Renal pelvis (tissue), 4 donors: ENCODE data around the gene CALD1. TPM values are rescaled to one million over a fixed set of nuclear protein-coding genes. Genes with fewer than 3 reads are reported as not detected.

Experiments
- DNase-seq: peaks from one replicate; pipeline ENCODE4 v3.0.0-alpha.2; 2013
- polyA plus RNA-seq, 3 donors: library from polyadenylated mRNA; unstranded; fragments of 120-200 nt; gene quantifications; one replicate each; pipeline ENCODE4 v1.2.1, GENCODE V29; 2013; ENCODE audit not compliant: insufficient read length in 3 of 3

CALD1 gene
- polyA plus RNA-seq, 3 donors: 214 to 239 (median 215) TPM

DNA sequence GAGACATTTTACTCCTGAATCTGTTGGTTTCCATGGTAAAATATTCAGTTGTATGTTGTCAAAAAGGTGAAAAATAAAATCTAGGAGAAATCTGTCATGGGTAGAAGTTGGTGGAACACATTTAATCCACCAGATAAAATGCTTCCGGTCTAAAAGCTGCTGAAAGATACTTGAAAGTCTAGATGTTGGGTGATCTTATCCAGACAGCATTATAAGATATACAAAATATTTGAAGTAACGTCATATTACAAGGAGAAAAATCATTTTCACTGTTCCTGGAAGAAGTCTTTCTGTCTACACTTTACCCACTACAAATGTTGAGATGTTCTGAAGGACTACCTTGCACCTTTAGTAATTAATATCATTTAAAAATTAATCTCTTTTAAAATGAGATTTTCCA lies 40.9 kb downstream of the CALD1 start:
- DNase-seq: no peak

DNA sequence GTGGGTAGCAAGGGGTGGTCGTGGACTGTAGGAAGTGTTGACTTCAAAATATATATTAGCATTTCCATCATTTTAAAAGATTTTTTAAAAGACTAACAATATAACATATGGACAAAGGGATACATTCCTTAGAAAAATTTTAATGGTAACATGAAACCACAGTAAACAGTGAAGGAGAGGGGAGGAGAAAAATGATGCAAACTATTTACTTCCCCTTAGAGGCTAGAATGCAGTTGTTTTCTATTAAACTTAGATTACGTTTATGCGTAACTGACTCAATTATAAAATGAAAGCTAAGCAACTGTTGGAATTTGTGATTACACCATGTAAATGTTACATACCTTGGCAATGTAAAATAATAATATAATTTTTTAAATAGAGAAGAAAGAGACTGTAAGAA lies 41.3 kb downstream of the CALD1 start:
- DNase-seq: no peak

DNA sequence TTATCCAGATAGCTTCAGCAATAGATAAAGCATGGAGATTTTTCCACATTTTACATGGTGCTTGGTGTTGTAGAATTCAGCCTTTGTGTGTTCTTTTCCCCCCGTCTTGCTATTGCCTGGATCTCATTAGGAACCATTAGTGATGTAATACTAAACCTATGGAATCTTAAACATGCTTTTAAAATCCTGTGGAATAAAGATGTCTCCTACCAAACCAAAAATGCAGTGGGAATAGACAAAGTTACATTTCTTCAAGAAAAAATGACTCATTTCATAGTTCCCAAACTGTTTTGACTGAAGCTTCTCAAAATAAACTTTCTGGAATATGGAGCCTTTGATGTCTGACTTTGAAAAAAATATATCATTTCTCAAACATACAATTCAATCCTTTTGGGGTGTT lies 44.0 kb downstream of the CALD1 start:
- no peak for DNase-seq

DNA sequence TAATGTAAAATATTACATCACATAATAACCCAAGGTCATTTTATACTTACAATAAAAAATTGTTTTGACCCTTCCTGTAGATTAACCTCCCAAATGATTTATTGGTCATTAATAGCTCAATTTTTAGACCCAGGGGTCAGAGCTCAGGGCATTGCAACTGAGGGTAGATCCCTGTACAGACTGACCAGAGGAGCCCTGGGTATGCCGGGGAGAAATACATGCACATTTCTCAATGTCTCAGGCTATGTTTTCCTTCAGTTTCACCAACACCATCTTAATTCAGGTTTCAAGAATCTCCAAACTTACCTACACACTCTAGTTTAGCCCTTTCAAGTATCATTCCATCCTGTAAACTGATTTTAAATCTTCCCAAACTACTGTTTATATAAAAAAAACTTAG lies 46.2 kb downstream of the CALD1 start:
- DNase-seq: no peak

DNA sequence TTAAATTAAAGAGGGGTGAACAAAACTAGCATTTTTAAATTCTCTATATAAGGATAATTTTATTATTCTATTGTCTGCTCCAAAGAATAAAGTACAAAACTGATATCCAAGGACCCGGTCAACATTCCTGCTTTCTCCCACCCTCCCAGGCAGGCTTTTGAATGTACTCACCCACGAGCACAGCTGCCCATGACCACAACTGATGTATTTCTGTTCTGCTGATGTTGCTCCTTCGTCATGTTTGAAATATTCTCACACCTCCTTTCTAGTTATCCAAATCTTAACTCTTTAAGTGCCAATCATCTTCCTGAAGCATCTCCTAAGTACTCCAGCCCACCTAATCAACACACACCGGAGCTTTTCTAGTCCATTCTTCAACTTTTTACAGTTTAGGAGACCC lies 46.7 kb downstream of the CALD1 start:
- DNase-seq: no peak

DNA sequence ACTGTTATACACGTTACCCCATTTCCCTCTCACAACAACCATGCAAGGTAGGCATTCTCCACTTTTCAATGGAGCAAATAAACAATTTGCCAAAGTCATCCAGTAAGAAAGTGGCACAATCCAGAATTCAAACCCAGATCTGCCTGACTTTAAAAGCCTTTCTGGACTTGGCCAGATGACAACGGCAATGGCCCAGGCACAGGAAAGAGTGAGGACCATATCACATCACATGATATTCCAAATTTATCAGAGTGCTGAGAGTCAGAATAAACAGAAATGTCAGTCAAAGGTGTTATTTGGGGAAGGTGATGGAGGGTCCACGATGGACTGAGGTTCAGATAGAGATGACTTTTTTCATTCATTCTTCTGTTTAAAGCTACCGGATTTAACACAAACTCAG lies 48.0 kb downstream of the CALD1 start:
- DNase-seq: no peak

DNA sequence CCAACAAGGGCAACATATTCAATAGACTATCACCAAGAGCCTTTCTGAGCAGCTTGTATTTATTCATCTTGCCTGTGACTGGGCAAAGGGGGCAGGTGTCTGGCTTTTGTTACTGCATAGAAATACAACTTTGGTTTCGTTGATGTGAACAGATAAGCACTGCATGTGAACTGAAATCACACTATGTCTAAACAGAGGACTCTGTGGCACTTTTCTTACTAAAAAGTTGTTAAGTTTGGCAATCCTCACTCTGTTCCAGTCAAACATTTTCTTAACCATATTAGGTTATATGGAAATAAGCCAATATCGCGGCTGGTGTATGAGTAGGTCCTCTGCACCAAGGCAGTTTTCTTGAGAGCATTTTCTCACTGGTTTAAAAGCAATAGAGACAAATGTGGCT lies 48.5 kb downstream of the CALD1 start:
- DNase-seq: no peak

DNA sequence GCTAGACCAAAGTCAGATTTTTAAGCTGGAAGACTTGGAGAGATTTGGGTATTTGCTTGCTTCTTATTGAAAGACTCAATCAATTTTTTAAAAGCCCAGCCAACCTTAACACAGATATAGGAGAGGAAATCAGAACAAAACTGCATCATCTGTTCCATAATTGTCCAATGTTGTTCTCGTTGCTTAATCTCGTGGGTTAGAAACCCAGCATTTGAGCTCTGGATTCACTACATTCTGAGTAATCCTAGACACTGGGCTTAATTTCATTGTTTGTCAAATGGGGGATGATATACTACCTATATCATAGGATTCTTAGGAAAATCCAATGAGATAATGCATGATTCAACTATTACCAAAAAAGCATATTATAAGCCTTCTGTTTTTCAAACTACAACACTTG lies 48.9 kb downstream of the CALD1 start:
- DNase-seq: no peak

DNA sequence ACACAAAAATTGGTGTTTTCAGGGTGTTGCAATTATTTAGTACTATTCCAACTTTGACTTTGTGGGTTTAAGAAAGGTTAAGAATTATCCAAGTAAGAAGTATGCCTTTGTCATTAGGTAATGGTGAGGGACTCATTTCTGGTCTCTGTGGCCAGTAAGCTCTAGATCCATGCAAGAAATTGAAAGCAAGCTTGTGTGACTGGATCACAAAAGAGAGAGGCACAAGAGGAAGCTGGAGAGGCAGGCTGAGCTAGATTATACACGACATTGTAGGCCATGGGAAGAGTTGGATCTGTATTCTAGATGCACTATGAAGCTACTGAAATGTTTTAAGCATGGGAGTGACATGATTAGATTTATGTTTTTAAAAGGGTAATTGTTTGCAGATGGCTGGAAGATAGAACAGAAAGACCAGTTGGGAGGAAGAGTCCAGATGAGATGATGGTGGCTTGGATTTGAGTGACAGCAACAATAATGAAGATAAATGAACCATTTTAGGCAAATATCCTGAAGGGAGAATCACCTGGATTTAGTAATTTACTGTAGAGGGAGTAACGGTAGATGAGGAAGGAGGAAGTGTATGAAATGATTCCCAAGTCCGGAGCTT lies 50.0 kb downstream of the CALD1 start:
- no peak for DNase-seq

DNA sequence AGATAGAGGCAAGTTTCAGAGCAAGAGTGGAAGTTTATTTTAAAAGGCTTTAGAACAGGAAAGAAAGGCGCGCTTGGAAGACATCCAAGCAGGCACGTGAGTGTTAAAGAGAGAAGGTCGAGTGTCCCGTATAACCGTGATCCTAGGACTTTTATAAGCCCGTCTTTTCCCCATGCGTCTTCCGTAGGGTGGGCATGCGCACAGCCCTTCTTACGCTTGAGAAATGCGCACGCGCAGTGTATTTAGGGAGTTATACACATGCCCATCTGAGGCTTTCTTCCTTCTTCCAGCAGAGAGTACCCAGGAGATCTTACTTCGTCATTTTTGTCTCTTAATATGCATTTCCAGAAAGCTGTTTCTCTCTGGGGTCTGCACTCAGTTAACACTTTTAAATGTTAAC lies 52.4 kb downstream of the CALD1 start:
- no peak for DNase-seq

DNA sequence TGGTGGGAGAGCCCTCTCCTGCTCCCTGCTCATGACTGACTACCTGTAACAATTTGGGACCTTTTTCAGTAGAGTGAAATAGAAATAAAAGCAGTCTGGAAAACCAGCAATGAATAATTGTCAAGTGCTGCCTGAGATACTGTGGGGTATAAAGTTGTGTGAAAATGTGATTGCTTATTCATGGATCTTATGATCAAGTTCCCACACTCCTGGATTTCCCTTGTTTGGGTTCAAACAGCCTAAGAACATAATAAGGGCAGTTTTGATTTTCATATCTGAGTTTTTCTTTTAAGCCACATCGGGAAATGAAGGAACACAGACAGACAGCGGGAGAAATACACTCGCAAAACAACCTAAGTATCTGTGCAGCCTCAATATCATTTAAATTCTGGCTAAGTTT lies 52.9 kb downstream of the CALD1 start:
- no peak for DNase-seq

DNA sequence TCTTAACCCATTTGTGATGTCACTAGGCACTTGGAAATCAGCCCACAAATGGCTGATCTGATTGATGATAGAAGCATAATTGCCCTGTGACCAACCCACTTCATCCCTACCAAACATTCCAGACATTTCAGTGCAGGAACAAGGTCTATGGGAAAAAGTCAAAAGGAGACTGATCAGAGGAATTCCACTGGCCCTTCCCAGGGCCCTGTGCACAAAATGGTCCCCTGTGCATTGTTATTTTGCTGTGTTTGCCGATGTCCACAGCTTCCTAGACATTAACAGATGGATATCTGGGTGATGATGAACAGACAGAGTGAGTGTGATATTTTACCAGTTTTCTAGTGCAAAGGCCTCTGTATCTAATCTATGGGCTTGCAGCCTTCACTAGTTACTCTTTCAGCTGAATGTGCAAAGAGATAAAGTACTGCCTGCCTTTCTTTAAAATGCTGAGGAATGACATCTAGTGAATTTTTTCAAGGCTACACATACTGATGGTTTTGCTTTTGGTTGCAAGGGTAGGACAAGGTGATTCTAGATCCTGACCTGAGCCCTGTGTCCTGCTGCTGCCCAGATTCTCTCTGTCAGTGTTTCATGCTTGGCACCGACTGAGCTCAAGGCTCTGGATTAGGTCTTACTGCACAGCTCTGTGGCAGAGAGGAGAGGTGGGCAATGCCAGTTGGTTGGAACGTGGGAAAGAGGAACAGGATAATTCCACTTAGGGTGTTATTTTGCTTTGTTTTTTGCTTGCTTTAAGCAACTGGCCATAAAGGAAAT lies 55.4 kb downstream of the CALD1 start:
- no peak for DNase-seq

DNA sequence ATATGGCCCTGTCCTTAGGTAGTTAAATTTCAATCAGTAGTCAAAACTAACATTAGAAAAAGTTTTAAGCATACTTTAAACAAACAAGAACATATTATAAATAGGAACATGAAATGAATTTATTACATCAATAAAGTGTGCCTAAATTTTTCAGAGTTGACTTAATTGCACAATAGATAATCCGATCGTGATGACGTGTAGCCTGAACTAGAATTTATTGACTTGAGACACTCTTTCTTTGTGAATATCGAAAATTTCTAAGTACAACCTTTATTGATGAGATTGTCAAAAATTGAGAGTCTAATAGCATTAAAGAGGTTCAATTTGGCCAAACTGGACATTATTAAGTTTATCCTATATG lies 56.0 kb downstream of the CALD1 start:
- DNase-seq: no peak

DNA sequence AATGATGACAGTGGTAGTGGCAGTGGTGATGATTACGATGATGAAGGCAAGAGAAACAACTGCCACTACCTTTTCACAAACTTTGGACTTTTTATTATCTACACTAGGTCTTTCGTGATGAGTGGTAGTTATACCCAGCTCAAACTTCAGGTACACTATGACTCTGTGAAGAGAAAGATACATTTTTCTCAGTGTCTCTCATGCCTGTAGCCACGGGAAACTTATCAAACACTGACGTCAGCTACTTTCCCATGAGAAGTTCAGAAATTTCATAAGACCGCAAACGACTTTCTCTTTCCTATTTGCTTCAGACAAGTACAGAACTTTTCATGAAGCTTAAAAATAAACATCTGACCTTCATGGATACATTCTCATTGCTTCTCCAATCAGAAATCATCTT lies 57.0 kb downstream of the CALD1 start:
- DNase-seq: no peak

DNA sequence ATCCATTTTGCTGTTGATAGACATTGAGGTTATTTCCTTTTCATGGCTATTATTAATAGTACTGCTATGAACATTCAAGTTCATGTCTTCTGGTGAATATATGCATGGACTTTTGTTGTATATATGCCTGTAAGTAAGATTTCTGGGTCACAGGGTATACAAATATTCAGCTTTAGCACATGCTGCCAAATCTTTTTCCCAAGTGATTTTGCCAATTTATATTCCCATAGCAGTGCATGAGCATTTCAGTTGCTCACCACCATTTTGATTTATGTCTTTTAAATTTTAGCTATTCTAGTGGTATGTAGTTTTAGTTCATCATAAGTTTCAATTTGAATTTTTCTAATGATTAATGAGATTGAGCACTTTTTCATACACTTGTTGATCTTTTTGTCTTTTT lies 59.9 kb downstream of the CALD1 start:
- no peak for DNase-seq

DNA sequence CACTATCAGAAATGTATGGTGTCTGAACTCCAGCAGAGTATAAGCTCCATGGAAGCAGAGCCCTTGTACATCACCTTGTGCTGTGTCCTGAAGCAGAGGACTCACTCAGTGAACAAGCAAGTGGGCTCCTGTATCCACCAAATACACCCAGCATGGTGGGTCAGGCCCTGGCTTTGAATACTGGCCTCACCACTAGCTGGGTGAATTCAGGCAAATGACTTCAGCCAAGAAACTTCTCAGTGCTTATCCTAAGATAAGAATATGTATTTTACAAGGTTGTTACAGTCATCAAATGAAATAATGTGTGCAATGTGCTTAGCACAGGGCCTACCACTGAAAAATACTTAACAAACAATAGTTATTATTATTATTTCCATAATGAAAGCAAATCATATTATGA lies 62.6 kb downstream of the CALD1 start:
- DNase-seq: no peak

DNA sequence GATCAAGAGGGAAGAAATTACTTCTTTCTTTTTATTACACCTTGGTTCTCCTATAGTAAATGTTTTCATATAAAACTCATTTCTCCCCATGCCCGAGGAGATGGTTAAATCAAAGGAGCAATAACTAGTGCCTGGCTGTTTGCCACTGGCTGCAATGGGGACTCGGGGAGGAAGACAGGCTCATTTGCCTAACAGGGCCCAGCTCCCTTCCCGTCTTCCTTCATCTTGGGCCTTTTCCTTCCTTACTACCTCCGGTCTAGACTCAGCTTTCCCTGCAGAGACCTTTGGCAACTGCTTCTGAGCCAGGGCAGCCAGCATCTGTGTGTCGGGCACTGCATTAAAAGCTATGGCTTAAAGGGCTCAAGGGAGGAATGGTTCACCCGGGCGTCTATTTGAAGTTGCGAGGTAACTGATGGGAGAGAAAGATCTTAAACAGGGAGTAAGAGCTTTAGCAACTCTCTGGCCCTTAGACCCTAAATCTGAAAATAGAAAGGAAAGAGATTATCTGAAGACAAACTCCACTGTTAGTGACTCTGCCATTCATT lies 63.5 kb downstream of the CALD1 start:
- no peak for DNase-seq

DNA sequence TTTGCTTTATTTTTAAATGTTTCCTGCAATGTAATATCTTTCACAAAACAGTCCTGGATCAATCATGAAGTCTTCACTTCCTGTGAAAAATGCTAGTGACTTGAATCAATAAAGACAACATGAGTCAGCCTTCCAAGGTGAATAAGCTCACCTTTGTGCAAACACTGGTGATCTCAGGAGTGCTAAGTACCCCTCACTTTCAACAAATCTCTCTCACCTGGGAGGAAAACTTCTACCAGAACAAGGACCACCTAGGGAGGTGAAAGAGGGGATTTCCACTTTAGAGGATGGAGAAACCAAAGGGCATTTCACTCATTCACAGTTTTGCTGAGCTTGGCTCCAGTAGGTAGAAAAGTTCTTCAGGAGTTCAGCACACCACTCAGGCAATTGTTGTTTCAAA lies 64.8 kb downstream of the CALD1 start:
- DNase-seq: no peak

DNA sequence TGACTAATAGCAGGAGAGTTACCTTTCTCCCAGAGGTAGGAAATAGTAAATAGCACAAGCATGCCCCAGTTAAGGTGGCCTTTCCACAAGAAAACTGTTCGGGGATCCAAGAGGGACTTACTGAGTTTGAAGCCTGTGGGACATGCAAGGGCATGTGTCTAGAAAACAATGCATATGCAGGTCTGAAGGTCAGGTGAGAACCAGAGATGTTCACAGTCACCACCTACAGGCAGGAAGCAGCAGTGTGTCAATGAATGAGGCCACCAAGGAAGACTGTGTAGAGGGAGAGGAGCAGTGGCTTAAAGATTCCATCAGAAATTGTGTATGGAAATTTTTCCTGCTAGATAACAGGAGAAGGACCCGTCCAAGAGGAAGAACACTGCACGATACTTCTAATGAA lies 66.0 kb downstream of the CALD1 start:
- no peak for DNase-seq

DNA sequence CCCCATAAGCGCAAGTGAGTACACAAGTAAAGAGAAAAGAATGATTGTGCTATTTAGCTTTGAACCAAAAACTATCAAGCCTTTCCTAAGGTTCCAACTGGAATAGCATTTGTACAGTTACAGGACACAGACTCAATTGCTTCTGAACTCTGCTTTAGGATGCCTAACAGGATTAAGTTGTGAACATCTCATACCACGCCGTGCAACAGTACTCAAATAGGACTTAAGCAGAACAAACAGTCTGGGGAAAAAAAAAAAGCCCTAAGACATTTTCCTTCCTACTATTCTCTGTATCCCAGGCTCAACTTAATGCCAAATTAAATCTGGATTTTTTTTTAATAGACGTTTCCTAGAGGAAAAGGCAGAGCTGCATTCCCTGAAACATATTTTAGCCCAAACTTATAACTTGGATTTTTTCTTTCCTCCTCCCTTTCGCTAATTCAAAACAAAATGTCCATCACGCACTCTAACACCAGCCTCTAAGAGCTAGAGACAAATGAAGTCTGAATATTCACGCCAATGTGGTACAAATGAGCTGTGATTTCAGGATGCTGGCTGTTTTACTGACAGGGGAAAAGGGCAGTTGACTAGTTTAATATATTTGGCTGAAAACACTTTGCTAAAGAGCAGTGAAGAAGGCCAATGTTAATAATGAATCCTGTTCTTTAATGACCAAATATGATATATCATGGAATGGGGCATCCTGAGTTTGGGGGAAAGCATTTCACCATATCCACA lies 68.6 kb downstream of the CALD1 start:
- no peak for DNase-seq

DNA sequence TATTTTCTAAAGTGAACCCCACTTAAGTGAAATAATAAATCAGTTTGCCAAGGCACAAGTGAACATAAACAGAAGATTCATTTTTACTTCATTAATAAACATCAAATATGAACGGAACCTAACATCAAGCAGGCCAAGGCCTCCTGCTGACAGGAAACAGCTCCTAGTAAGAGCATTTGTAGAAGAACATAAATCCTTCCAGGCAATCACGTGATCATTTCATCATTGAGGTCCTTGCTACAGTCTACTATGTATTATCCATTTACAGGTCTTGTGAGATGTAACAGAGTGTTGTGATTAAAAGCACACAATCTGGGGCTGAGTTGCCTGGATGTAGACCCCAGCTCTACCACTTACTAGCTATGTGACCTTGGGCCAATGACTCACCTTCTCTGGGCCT lies 70.6 kb downstream of the CALD1 start:
- no peak for DNase-seq

DNA sequence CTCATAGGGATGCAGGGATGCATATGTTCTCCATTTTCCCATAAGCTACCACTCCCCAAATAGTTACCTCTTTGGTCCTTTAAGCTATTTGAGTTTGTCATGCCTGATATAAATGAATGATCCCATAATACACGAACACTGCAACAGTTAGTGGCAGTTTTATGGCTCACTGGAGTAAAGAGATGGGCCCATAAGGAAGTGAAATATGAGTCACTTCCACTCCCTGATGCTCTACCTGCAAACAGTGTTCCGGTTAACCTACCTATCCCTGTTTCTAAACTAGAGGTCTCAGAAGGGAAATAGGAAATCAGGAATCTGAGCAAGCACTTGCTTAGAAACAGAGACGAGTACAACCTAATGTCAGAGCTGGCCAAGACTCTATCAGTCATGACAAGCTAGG lies 71.7 kb downstream of the CALD1 start:
- DNase-seq: no peak

DNA sequence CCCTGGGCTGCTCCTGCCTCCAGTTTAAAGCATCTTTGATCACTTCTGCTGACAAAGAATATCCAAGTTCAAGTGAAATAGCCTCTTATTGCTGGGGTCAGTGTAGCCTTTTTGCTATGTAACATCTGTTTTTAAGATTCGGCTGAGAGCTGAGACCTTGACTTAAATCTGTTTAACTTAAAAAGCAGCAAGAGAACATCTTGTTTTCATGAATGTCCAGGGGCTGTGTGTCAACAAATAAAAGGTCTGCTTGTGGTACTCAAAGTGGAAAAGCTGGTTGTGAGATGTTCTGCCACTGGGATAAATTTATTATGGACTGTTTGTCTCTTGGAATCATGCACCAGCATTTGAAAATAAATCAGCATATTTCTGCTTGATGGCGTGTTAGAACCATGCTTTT lies 73.2 kb downstream of the CALD1 start:
- no peak for DNase-seq
